Subcutaneous adipose tissue (tissue), 4 donors: ENCODE data around the gene TUT4. TPM values are rescaled to one million over a fixed set of nuclear protein-coding genes. Genes with fewer than 3 reads are reported as not detected.

Source experiments
- total RNA-seq, 4 donors: library from RNA; depleted of rRNA; stranded (reverse); fragments of >200 nt; gene quantifications; one replicate each; pipeline ENCODE4 v1.1.0, GENCODE V29; 2016
- TF ChIP-seq, protein P1 (sequence below): fragments of 450-650 bp; IDR thresholded peaks from one replicate; pipeline ENCODE4 v1.5.1; 2016; ENCODE audit warnings: low read depth, mild to moderate bottlenecking, control low read depth, antibody characterized with exemption, moderate library complexity

The TUT4 gene
- total RNA-seq, 4 donors from 2014 or later, result 37.1 to 52.2 (median 43.6) TPM

DNA sequence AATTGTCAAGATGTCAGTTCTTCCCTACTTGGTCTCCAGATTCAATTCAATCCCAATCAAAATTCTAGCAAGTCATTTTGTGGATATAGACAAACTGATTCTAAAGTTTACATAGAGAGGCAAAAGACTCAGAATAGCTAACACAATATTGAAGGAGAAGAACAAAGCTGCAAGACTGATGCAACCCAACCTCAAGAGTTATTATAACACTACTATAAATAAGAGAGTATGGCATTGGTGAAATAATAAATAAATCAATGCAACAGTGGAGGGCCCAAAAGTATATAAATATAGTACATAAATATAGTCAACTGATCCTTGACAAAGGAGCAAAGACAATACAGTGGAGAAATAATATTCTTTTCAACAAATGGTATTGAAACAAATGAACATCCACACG, 98.8 kb downstream of the TUT4 start:
- TF ChIP-seq, protein P1, sequence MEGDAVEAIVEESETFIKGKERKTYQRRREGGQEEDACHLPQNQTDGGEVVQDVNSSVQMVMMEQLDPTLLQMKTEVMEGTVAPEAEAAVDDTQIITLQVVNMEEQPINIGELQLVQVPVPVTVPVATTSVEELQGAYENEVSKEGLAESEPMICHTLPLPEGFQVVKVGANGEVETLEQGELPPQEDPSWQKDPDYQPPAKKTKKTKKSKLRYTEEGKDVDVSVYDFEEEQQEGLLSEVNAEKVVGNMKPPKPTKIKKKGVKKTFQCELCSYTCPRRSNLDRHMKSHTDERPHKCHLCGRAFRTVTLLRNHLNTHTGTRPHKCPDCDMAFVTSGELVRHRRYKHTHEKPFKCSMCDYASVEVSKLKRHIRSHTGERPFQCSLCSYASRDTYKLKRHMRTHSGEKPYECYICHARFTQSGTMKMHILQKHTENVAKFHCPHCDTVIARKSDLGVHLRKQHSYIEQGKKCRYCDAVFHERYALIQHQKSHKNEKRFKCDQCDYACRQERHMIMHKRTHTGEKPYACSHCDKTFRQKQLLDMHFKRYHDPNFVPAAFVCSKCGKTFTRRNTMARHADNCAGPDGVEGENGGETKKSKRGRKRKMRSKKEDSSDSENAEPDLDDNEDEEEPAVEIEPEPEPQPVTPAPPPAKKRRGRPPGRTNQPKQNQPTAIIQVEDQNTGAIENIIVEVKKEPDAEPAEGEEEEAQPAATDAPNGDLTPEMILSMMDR, result no peak

- TF ChIP-seq, protein P1, result no peak
Measured at GRCh38 chr1:52444463-52444862, 108.4 kb downstream of the TUT4 start.

GRCh38 chr1:52439976-52440375, 112.9 kb downstream of the TUT4 start:
- TF ChIP-seq, protein P1, result no peak

- TF ChIP-seq, protein P1, result no peak
Measured at GRCh38 chr1:52436817-52437216, 116.1 kb downstream of the TUT4 start.

DNA sequence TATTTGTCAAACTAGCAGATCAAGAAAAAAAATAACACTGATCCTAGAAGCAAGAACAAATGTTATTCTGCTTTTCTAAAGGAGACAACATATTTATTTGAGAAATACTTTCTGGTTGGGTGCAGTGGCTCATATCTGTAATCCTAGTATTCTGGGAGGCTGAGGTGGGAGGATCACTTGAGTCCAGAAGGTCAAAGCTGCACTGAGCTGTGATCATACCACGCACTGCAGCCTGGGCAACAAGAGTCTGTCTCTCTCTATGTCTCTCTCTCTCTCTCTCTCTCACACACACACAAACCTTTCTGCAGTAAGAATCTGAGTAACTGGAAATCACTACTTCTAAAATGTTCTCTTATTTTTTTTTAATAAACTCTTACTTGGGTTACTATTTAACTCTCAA, 117.2 kb downstream of the TUT4 start:
- TF ChIP-seq, protein P1, result no peak

GRCh38 chr1:52435211-52435610, 117.7 kb downstream of the TUT4 start:
- TF ChIP-seq, protein P1, result no peak

DNA sequence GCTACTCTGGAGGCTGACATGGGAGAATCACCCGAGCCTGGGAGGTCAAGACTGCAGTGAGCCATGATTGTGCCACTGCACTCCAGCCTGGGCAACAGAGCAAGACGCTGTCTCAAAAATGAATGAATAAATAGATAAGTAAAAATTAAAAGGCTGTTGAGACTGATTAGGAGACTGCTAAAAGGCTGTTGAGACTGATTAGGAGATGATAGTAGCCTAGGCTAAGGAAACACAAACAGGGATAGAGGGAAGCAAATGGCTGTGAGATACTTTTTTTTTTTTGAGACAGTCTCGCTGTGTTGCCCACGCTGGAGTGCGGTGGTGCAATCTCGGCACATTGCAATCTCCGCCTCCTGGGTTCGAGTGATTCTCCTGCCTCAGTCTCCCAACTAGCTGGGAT, 120.1 kb downstream of the TUT4 start:
- TF ChIP-seq, protein P1, result no peak

DNA sequence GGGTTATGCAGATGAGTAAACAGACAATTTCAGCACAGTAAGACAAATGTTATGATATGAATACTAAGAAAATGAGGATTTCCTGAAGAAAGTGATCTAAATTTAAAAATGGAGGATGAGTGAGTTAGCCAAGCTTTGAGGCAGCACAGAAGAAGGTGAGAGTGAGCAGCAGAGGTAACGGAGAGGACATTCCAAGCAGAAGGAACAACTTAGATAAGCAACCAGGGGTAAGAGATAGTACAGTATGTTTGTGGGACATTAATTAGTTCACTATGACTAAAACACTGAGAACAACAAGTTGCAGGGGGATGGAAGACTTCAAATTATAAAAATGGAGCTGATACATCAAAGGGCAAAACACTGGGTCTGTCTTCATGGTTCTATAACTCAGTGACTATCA, 125.7 kb downstream of the TUT4 start:
- TF ChIP-seq, protein P1, result no peak
